ENCODE measurements around the gene FRRS1L. TPM values are rescaled to one million over a fixed set of nuclear protein-coding genes. Genes with fewer than 3 reads are reported as not detected.

Gene FRRS1L
- total and polyA plus RNA-seq, 2 of the 13 experiments (the other 11 are each of a cell fraction or from before 2014, with no cell fraction given): 0.02 to 0.03 TPM

DNA sequence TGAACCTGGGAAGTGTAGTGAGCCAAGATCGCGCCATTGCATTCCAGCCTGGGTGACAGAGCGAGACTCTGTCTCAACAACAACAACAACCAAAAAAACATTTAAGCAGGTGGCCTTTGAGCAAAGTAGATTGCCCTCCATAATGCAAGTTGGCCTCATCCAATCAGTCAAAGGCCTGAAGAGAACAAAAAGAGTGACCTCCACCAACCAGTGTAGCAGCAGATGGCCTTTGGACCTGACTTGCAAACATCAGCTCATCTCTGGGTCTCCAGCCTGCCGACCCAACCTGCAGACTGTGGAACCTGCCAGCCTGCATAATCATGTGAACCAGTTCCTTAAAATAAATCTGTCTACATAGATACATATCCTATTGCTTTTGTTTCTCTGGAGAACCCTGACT, 7.5 kb downstream of the FRRS1L start (continued):
- TF ChIP-seq, protein P1, sequence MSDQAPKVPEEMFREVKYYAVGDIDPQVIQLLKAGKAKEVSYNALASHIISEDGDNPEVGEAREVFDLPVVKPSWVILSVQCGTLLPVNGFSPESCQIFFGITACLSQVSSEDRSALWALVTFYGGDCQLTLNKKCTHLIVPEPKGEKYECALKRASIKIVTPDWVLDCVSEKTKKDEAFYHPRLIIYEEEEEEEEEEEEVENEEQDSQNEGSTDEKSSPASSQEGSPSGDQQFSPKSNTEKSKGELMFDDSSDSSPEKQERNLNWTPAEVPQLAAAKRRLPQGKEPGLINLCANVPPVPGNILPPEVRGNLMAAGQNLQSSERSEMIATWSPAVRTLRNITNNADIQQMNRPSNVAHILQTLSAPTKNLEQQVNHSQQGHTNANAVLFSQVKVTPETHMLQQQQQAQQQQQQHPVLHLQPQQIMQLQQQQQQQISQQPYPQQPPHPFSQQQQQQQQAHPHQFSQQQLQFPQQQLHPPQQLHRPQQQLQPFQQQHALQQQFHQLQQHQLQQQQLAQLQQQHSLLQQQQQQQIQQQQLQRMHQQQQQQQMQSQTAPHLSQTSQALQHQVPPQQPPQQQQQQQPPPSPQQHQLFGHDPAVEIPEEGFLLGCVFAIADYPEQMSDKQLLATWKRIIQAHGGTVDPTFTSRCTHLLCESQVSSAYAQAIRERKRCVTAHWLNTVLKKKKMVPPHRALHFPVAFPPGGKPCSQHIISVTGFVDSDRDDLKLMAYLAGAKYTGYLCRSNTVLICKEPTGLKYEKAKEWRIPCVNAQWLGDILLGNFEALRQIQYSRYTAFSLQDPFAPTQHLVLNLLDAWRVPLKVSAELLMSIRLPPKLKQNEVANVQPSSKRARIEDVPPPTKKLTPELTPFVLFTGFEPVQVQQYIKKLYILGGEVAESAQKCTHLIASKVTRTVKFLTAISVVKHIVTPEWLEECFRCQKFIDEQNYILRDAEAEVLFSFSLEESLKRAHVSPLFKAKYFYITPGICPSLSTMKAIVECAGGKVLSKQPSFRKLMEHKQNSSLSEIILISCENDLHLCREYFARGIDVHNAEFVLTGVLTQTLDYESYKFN (CRISPR knock-in tag; conservative IDR thresholded peaks at IDR 0.05): peak; percentile 45; the same call in 1 of the 2 replicates
- TF ChIP-seq EHMT2 (IDR thresholded peaks at IDR 0.05; ENCODE audit: borderline replicate concordance, low read depth, low read length) (peak; percentile 51; the same call in 1 of the 2 replicates), ZNF441 (CRISPR knock-in tag; IDR thresholded peaks at IDR 0.05; ENCODE audit: borderline replicate concordance) (no peak), TEAD3 (CRISPR knock-in tag; optimal IDR thresholded peaks at IDR 0.05; ENCODE audit: borderline replicate concordance) (peak; percentile 23), HOXA3 (CRISPR knock-in tag; IDR thresholded peaks at IDR 0.05) (peak; percentile 14; the same call in 1 of the 2 replicates), PRMT3 (CRISPR knock-in tag; IDR thresholded peaks at IDR 0.05; ENCODE audit: borderline replicate concordance, low read depth) (no peak), POGZ (CRISPR knock-in tag; IDR thresholded peaks at IDR 0.05) (peak; percentile 91), ZNF24 (IDR thresholded peaks at IDR 0.05) (no peak), ZNF629 (CRISPR knock-in tag; conservative IDR thresholded peaks at IDR 0.05) (peak; percentile 88), GATAD2A (CRISPR knock-in tag; IDR thresholded peaks at IDR 0.05) (peak; percentile 50), SMAD9 (CRISPR knock-in tag; IDR thresholded peaks at IDR 0.05) (no peak), BRCA1 (CRISPR knock-in tag; IDR thresholded peaks at IDR 0.05) (no peak)
- TF ChIP-seq, protein P2, sequence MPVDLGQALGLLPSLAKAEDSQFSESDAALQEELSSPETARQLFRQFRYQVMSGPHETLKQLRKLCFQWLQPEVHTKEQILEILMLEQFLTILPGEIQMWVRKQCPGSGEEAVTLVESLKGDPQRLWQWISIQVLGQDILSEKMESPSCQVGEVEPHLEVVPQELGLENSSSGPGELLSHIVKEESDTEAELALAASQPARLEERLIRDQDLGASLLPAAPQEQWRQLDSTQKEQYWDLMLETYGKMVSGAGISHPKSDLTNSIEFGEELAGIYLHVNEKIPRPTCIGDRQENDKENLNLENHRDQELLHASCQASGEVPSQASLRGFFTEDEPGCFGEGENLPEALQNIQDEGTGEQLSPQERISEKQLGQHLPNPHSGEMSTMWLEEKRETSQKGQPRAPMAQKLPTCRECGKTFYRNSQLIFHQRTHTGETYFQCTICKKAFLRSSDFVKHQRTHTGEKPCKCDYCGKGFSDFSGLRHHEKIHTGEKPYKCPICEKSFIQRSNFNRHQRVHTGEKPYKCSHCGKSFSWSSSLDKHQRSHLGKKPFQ (CRISPR knock-in tag; IDR thresholded peaks at IDR 0.05; ENCODE audit: insufficient replicate concordance): no peak
- TF ChIP-seq, protein P3, sequence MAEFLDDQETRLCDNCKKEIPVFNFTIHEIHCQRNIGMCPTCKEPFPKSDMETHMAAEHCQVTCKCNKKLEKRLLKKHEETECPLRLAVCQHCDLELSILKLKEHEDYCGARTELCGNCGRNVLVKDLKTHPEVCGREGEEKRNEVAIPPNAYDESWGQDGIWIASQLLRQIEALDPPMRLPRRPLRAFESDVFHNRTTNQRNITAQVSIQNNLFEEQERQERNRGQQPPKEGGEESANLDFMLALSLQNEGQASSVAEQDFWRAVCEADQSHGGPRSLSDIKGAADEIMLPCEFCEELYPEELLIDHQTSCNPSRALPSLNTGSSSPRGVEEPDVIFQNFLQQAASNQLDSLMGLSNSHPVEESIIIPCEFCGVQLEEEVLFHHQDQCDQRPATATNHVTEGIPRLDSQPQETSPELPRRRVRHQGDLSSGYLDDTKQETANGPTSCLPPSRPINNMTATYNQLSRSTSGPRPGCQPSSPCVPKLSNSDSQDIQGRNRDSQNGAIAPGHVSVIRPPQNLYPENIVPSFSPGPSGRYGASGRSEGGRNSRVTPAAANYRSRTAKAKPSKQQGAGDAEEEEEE (CRISPR knock-in tag; IDR thresholded peaks at IDR 0.05; ENCODE audit: borderline replicate concordance): no peak
- TF ChIP-seq, protein P4, sequence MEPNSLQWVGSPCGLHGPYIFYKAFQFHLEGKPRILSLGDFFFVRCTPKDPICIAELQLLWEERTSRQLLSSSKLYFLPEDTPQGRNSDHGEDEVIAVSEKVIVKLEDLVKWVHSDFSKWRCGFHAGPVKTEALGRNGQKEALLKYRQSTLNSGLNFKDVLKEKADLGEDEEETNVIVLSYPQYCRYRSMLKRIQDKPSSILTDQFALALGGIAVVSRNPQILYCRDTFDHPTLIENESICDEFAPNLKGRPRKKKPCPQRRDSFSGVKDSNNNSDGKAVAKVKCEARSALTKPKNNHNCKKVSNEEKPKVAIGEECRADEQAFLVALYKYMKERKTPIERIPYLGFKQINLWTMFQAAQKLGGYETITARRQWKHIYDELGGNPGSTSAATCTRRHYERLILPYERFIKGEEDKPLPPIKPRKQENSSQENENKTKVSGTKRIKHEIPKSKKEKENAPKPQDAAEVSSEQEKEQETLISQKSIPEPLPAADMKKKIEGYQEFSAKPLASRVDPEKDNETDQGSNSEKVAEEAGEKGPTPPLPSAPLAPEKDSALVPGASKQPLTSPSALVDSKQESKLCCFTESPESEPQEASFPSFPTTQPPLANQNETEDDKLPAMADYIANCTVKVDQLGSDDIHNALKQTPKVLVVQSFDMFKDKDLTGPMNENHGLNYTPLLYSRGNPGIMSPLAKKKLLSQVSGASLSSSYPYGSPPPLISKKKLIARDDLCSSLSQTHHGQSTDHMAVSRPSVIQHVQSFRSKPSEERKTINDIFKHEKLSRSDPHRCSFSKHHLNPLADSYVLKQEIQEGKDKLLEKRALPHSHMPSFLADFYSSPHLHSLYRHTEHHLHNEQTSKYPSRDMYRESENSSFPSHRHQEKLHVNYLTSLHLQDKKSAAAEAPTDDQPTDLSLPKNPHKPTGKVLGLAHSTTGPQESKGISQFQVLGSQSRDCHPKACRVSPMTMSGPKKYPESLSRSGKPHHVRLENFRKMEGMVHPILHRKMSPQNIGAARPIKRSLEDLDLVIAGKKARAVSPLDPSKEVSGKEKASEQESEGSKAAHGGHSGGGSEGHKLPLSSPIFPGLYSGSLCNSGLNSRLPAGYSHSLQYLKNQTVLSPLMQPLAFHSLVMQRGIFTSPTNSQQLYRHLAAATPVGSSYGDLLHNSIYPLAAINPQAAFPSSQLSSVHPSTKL (CRISPR knock-in tag; IDR thresholded peaks at IDR 0.05): peak; percentile 29; the same call in 1 of the 2 replicates

All from HepG2 (cell line).